HepG2 (cell line): Measurements from ENCODE around the gene SOWAHA. TPM values are rescaled to one million over a fixed set of nuclear protein-coding genes. Genes with fewer than 3 reads are reported as not detected.
A peak's percentile ranks its signal among the peaks of the same experiment; 100 is the strongest.

ENCODE experiments used
- ARNT2 ChIP-seq: sonication (generic); formaldehyde crosslinking; IDR thresholded peaks from 2 replicates; pipeline ENCODE4 v1.8.0; 2022; ENCODE audit warnings: mild to moderate bottlenecking, low read depth, missing genetic modification reagents, moderate library complexity
- CREB1 ChIP-seq, 2 experiments: fragments of 450-650 bp in 1 of 2; IDR thresholded peaks; 2 replicates each; pipeline ENCODE4 v1.6.1; 2016 to 2017; ENCODE audit warnings: control low read depth in 1 of 2, mild to moderate bottlenecking in 1 of 2, missing compliant biosample characterization in 1 of 2, missing genetic modification characterization in 1 of 2
- MXD4 ChIP-seq: IDR thresholded peaks from 2 replicates; pipeline ENCODE4 v1.6.1; 2016; ENCODE audit warnings: mild to moderate bottlenecking, missing biosample characterization, missing genetic modification reagents
- NCOA5 ChIP-seq: sonication (generic); formaldehyde crosslinking; IDR thresholded peaks from 2 replicates; pipeline ENCODE4 v1.4.0; 2020; ENCODE audit warnings: missing genetic modification reagents
- NFIB ChIP-seq: sonication (generic); formaldehyde crosslinking; IDR thresholded peaks from 2 replicates; pipeline ENCODE4 v1.9.0; 2021; ENCODE audit warnings: missing genetic modification reagents, mild to moderate bottlenecking, borderline replicate concordance
- SOX5 ChIP-seq: IDR thresholded peaks from 2 replicates; pipeline ENCODE4 v1.6.1; 2016; ENCODE audit warnings: borderline replicate concordance
- TBX2 ChIP-seq: sonication (generic); formaldehyde crosslinking; IDR thresholded peaks from 2 replicates; pipeline ENCODE4 v1.5.0; 2020; ENCODE audit warnings: missing genetic modification reagents, mild to moderate bottlenecking, borderline replicate concordance
- ZFY ChIP-seq: sonication (generic); formaldehyde crosslinking; IDR thresholded peaks from 2 replicates; pipeline ENCODE4 v1.4.0; 2020; ENCODE audit warnings: missing genetic modification reagents
- ZNF382 ChIP-seq: sonication (generic); formaldehyde crosslinking; IDR thresholded peaks from 2 replicates; pipeline ENCODE4 v1.5.0; 2020; ENCODE audit warnings: missing genetic modification reagents, mild to moderate bottlenecking, borderline replicate concordance
- ZNF546 ChIP-seq: sonication (generic); formaldehyde crosslinking; conservative IDR thresholded peaks from 2 replicates; pipeline ENCODE4 v1.8.1; 2023; ENCODE audit warnings: mild to moderate bottlenecking, missing genetic modification reagents
- ZNF552 ChIP-seq: sonication (generic); formaldehyde crosslinking; IDR thresholded peaks from 2 replicates; pipeline ENCODE4 v1.9.0; 2022; ENCODE audit warnings: missing genetic modification reagents, mild to moderate bottlenecking, borderline replicate concordance
- ZNF614 ChIP-seq: IDR thresholded peaks from 2 replicates; pipeline ENCODE4 v1.6.1; 2018; ENCODE audit warnings: missing biosample characterization, missing genetic modification reagents, inconsistent platforms, borderline replicate concordance
- polyA plus RNA-seq, 8 experiments: library from polyadenylated mRNA; depleted of rRNA in 3 of 8; stranded (reverse) in 7 of 8; unstranded in 1 of 8; fragments of >200 nt; fragmentation: Illumina TruSeq in 4 of 8; extraction: Trizol in 4 of 8; gene quantifications; 2 replicates each; pipeline versions ENCODE4 v1.2.1 to v1.2.3, GENCODE V29; 2011 to 2016; ENCODE audit warnings: low read depth in 4 of 8, missing spikeins in 1 of 8, mixed read lengths in 1 of 8; ENCODE audit not compliant: insufficient read depth in 1 of 8
- total RNA-seq, 5 experiments: library from RNA; depleted of rRNA; stranded (reverse); fragments of >200 nt; fragmentation: Illumina TruSeq; extraction: Trizol; gene quantifications; 2 replicates each; pipeline ENCODE4 v1.2.3, GENCODE V29; 2016; ENCODE audit warnings: low read depth in 1 of 5
- TF ChIP-seq, protein P1 (sequence below): sonication (generic); formaldehyde crosslinking; IDR thresholded peaks from 2 replicates; pipeline ENCODE4 v1.4.0; 2020; ENCODE audit warnings: missing genetic modification reagents, mild to moderate bottlenecking, borderline replicate concordance
- TF ChIP-seq, protein P2 (sequence below): sonication (generic); formaldehyde crosslinking; IDR thresholded peaks from 2 replicates; pipeline ENCODE4 v1.5.0; 2020; ENCODE audit warnings: mild to moderate bottlenecking, missing genetic modification reagents, borderline replicate concordance
- TF ChIP-seq, protein P3 (sequence below): IDR thresholded peaks from 2 replicates; pipeline ENCODE4 v1.6.1; 2016; ENCODE audit warnings: mild to moderate bottlenecking, missing biosample characterization, missing genetic modification reagents
- TF ChIP-seq, protein P4 (sequence below): sonication (generic); formaldehyde crosslinking; IDR thresholded peaks from 2 replicates; pipeline ENCODE4 v1.9.0; 2022; ENCODE audit warnings: low read depth, missing genetic modification reagents

Gene SOWAHA
- total and polyA plus RNA-seq, 2 of the 13 experiments (the other 11 are each of a cell fraction or from before 2014, with no cell fraction given): 0.95 to 1.9 TPM

DNA sequence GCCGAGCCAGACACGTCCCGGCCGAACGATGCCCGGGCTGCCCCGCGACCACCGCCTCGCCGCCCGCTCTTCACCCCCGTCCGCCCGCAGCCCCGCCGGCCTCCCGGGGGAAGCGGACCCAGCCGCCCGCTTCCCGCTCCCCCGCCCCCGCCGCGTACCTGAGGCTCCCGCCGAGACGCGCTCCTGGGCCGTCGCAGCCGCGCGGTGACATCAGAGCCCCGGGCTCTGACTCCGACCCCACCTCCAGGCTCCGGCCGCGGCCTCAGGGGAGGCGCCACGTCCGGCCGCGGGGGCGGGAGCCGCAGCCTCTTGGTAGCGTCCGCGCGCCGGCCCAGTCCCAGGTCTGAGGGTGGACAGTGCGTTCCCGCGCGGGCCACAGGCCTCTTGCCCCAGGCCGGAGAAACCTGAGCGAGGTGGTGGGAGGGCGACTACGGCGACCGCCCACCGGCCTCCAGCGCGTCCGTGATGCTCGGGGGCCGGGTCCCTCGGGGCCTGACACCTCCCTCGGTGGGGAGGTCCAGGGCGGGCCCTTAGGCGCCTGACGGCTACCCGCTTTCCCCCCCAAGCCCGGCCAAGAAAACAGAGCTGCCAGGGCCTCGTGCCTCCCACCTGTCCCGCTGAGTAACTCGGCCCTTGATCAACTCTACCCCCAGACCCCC, 17.5 kb downstream of the SOWAHA start, which contains the start of gene SHROOM1 (continued):
- TF ChIP-seq SOX5 (CRISPR knock-in tag) (peak; percentile 8; the same call in 1 of the 2 replicates), ZNF552 (CRISPR knock-in tag) (no peak; the same call in 1 of the 2 replicates), ZNF546 (CRISPR knock-in tag) (peak; percentile 58; the same call in 1 of the 2 replicates), NCOA5 (CRISPR knock-in tag) (no peak), TBX2 (CRISPR knock-in tag) (peak; percentile 47; the same call in 1 of the 2 replicates), ZNF614 (CRISPR knock-in tag) (peak; percentile 85), ARNT2 (CRISPR knock-in tag) (peak; percentile 82), CREB1 (IDR thresholded peaks at IDR 0.05) (peak; percentile 36; the same call in 1 of the 2 replicates), CREB1 (CRISPR knock-in tag; IDR thresholded peaks at IDR 0.05) (no peak), MXD4 (CRISPR knock-in tag) (no peak), ZNF382 (CRISPR knock-in tag) (no peak), NFIB (CRISPR knock-in tag) (no peak), ZFY (CRISPR knock-in tag) (peak; percentile 92)
- TF ChIP-seq, protein P1, sequence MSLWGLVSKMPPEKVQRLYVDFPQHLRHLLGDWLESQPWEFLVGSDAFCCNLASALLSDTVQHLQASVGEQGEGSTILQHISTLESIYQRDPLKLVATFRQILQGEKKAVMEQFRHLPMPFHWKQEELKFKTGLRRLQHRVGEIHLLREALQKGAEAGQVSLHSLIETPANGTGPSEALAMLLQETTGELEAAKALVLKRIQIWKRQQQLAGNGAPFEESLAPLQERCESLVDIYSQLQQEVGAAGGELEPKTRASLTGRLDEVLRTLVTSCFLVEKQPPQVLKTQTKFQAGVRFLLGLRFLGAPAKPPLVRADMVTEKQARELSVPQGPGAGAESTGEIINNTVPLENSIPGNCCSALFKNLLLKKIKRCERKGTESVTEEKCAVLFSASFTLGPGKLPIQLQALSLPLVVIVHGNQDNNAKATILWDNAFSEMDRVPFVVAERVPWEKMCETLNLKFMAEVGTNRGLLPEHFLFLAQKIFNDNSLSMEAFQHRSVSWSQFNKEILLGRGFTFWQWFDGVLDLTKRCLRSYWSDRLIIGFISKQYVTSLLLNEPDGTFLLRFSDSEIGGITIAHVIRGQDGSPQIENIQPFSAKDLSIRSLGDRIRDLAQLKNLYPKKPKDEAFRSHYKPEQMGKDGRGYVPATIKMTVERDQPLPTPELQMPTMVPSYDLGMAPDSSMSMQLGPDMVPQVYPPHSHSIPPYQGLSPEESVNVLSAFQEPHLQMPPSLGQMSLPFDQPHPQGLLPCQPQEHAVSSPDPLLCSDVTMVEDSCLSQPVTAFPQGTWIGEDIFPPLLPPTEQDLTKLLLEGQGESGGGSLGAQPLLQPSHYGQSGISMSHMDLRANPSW (CRISPR knock-in tag): no peak
- TF ChIP-seq, protein P2, sequence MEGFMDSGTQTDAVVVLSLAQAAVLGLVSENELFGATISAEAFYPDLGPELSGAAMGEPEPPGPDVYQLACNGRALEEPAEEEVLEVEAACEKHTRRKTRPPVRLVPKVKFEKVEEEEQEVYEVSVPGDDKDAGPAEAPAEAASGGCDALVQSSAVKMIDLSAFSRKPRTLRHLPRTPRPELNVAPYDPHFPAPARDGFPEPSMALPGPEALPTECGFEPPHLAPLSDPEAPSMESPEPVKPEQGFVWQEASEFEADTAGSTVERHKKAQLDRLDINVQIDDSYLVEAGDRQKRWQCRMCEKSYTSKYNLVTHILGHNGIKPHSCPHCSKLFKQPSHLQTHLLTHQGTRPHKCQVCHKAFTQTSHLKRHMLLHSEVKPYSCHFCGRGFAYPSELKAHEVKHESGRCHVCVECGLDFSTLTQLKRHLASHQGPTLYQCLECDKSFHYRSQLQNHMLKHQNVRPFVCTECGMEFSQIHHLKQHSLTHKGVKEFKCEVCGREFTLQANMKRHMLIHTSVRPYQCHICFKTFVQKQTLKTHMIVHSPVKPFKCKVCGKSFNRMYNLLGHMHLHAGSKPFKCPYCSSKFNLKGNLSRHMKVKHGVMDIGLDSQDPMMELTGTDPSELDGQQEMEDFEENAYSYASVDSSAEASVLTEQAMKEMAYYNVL (CRISPR knock-in tag): peak; percentile 22; the same call in 1 of the 2 replicates
- TF ChIP-seq, protein P3, sequence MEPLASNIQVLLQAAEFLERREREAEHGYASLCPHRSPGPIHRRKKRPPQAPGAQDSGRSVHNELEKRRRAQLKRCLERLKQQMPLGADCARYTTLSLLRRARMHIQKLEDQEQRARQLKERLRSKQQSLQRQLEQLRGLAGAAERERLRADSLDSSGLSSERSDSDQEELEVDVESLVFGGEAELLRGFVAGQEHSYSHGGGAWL: peak; percentile 58; the same call in 1 of the 2 replicates
- TF ChIP-seq, protein P4, sequence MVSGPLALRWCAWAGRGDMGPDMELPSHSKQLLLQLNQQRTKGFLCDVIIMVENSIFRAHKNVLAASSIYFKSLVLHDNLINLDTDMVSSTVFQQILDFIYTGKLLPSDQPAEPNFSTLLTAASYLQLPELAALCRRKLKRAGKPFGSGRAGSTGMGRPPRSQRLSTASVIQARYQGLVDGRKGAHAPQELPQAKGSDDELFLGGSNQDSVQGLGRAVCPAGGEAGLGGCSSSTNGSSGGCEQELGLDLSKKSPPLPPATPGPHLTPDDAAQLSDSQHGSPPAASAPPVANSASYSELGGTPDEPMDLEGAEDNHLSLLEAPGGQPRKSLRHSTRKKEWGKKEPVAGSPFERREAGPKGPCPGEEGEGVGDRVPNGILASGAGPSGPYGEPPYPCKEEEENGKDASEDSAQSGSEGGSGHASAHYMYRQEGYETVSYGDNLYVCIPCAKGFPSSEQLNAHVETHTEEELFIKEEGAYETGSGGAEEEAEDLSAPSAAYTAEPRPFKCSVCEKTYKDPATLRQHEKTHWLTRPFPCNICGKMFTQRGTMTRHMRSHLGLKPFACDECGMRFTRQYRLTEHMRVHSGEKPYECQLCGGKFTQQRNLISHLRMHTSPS (CRISPR knock-in tag): no peak; the same call in 1 of the 2 replicates
